GM12892 (cell line): ENCODE results near the gene ACACB.

Experiments
- POLR2A ChIP-seq: IDR thresholded peaks from 2 replicates; pipeline ENCODE4 v1.6.1; 2011; ENCODE audit warnings: low read depth, low read length, control low read depth
- TAF1 ChIP-seq: IDR thresholded peaks from 2 replicates; pipeline ENCODE4 v1.6.1; 2011; ENCODE audit warnings: low read depth, mild to moderate bottlenecking, control low read depth, low read length, borderline replicate concordance

GRCh38 chr12:109167781-109168180 lies 51.4 kb downstream of the ACACB start:
- no peak for TF ChIP-seq POLR2A
- TF ChIP-seq TAF1, result no peak
